HEK293T (cell line): ENCODE data around the gene ALOX15.

Source experiments
- BHLHE40 ChIP-seq: fragments of 450-650 bp; IDR thresholded peaks from 2 replicates; pipeline ENCODE4 v1.6.1; 2016; ENCODE audit warnings: mild to moderate bottlenecking, moderate library complexity, borderline replicate concordance
- ELF4 ChIP-seq: fragments of 450-650 bp; IDR thresholded peaks from 2 replicates; pipeline ENCODE4 v1.6.1; 2017; ENCODE audit warnings: antibody characterized with exemption
- FOXK2 ChIP-seq: fragments of 450-650 bp; IDR thresholded peaks from 2 replicates; pipeline ENCODE4 v1.6.1; 2016; ENCODE audit warnings: mild to moderate bottlenecking
- HDGF ChIP-seq: fragments of 450-650 bp; IDR thresholded peaks from 2 replicates; pipeline ENCODE4 v1.6.1; 2017; ENCODE audit warnings: antibody characterized with exemption, borderline replicate concordance
- NFRKB ChIP-seq: fragments of 450-650 bp; IDR thresholded peaks from 2 replicates; pipeline ENCODE4 v1.6.1; 2016; ENCODE audit warnings: mild to moderate bottlenecking, moderate library complexity
- SP1 ChIP-seq: fragments of 450-650 bp; IDR thresholded peaks from 2 replicates; pipeline ENCODE4 v1.6.1; 2017
- SUZ12 ChIP-seq: fragments of 450-650 bp; IDR thresholded peaks from 2 replicates; pipeline ENCODE4 v1.6.1; 2016; ENCODE audit warnings: mild to moderate bottlenecking
- TARDBP ChIP-seq: fragments of 450-650 bp; IDR thresholded peaks from 2 replicates; pipeline ENCODE4 v1.6.1; 2016
- ZNF384 ChIP-seq: fragments of 450-650 bp; IDR thresholded peaks from 2 replicates; pipeline ENCODE4 v1.6.1; 2016

DNA sequence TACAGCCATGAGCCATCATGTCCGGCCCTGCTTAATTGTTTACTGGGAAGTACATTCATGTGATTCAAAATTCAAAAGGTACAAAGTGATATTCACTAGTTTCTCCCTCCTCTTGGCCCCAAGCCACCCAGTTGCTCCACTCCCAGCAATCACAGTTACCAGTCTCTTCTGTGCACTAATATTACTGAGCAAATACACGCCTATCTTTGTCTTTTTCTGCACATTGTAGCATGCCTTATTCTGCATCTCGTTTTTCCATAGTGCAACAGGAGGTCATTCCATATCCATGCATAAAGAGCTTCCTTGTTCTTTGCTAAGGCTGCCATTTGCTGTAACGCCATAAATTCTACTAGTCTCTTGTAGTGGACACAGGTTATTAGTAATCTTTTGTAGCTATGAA is 2.2 kb upstream of the ALOX15 start:
- TF ChIP-seq FOXK2 (no peak), BHLHE40 (no peak), SUZ12 (no peak), NFRKB (no peak), ZNF384 (no peak), ELF4 (no peak), TARDBP (no peak), HDGF (no peak), SP1 (no peak)
